Activated CD8-positive, alpha-beta memory T cell treated with anti-CD3 and anti-CD28 coated beads for 36 hours (primary cell): Measurements from ENCODE around the gene HEATR5A. TPM values are rescaled to one million over a fixed set of nuclear protein-coding genes. Genes with fewer than 3 reads are reported as not detected.
"Not testable (repeated sequence)": the region's sequence is repeated elsewhere in the genome, so short reads cannot be mapped to it uniquely, and the experiment has no call there.

Source experiments
- CTCF ChIA-PET: fragments of 350-600 bp; sonication (Branson Sonifier 250); formaldehyde crosslinking; loops from one replicate; lab custom pipeline; 2021; ENCODE audit warnings: antibody characterized with exemption; lab: Charles Lee
- POLR2A ChIA-PET: fragments of 350-600 bp; sonication (Branson Sonifier 250); formaldehyde crosslinking; loops from one replicate; lab custom pipeline; 2021; ENCODE audit warnings: antibody characterized with exemption; lab: Charles Lee
- total RNA-seq, 2 experiments: library from RNA; stranded (reverse); gene quantifications; one replicate each; pipeline ENCODE4 v1.2.3, GENCODE V29; 2021

The HEATR5A gene
- total RNA-seq, 2 experiments from 2014 or later, result 17.1 to 18.2 TPM

DNA sequence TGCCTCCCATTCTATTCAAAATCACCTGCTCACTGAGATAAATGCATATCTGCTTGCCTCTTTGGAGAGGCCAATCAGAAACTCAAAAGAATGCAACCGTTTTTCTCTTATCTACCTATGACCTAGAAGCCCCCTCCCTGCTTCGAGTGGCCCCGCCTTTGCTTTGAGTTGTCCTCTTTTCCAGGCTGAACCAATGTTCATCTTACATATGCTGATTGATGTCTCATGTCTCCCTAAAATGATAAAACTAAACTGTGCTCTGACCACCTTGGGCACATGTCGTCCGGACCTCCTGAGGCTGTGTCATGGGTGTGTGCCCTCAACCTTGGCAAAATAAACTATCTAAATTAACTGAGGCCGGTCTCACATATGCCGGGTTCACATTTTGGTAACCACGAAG, 148.7 kb downstream of the HEATR5A start:
- POLR2A ChIA-PET, result no interaction called here
- CTCF ChIA-PET, result no interaction called here

DNA sequence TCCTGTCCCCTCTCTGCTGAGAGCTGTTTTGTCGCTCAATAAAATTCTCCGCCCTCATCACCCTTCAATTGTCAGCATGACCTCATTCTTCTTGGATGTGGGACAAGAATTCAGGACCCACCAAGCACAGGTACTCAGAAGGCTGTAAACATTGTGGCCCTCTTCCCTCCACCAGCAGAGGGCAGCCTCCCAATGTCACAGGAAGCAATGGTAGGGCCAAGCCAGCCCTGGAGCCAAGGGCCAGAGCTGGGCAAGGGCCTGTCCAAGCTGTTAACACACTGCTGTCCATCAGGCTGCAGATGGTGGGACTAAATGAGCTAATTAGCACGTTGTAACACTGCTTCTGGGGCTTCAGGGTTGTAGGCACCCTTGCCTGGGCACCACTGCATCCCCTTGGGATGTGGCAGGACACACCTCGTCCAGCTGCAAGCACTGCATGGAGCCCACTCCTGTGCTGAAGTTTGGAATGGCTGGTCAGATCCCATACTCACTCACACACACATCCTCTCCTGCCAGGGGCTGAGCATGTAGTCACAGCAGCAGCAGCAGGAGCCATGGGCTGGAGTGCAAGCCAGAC, 150.1 kb downstream of the HEATR5A start:
- ChIA-PET CTCF (no interaction called here), POLR2A (no interaction called here)

DNA sequence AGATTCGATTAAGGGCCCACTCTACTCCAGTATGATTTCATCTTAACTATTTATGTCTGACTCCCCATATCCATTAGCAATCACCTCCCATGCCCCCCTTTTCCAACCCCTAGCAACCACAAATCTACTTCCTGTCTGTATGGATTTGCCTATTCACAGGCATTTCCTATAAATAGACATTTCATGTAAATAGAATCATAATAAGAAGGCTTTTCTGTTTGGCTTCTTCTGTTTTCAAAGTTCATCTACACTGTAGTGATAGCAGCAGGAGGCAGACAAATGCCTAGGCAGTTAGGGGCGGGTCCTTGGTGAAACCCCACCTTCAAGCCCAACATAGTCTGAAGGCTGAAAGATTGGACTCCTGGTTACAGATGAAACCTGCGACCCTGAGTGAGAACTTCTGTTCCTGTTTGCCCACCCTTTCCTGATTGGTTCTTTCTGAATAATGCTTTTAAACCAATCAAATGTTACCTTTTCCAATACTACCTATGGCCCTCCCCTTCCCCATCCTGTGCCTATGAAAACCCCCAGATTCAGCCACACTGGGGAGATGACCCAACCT, 150.6 kb downstream of the HEATR5A start:
- ChIA-PET CTCF (no interaction called here), POLR2A (no interaction called here)

DNA sequence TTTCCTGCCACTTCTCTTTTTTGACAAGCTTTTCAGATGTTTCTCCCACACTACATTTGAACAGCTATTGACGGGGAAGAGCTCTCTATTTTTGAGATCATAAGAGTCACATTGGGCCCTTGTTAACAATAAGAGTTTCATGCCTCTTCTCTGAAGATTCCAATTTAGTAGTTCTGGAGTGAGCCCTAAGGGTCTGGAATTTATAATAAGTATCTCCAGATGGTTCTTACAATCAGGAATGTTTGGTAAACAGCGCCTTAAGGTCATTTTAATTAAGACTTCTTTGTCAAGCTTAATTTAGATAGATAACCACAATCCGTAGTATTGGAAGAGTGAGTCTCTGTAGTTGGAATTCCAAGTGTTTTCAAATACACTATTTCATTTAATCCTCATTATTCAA, 152.1 kb downstream of the HEATR5A start:
- POLR2A ChIA-PET, result no interaction called here
- CTCF ChIA-PET, result interaction anchor here (0.6 kb wide), 1 partner anchor 33 kb away, joined by 5 read pairs; no protein-coding TSS in a partner anchor

GRCh38 chr14:31266437-31267331, 153.7 kb downstream of the HEATR5A start:
- ChIA-PET POLR2A (no interaction called here), CTCF (no interaction called here)

DNA sequence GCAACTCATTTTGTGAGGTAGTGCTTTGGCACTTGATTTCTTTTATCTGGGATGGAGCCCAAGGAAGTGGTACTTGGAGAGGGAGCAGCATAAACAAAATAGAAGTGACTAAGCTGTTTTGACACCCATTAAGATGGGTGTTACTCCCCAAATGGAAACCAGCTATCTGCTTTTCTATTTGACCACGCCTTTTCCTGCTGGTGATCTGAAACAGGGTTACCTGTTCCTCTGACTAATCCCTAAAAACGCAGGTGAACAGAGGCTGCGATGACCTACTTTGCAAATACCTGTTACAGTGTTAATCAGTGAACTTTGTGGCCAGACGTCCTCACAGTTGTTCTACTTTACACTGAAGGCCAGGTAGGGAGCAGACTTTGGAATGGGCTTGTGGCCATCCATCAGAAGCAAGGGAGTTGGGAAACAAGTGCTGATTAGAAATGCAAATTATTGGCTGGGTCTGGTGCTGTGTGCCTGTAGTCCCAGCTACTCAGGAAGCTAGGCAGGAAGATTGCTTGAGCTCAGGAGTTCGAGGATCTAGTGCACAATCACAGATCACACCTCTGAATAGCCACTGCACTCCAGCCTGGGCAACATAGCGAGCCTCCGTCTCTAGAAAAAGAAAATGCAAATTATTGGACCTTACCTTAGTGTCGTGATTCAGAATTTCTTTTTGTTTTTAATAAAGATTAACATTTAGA, 154.5 kb downstream of the HEATR5A start:
- ChIA-PET CTCF (no interaction called here), POLR2A (no interaction called here)

DNA sequence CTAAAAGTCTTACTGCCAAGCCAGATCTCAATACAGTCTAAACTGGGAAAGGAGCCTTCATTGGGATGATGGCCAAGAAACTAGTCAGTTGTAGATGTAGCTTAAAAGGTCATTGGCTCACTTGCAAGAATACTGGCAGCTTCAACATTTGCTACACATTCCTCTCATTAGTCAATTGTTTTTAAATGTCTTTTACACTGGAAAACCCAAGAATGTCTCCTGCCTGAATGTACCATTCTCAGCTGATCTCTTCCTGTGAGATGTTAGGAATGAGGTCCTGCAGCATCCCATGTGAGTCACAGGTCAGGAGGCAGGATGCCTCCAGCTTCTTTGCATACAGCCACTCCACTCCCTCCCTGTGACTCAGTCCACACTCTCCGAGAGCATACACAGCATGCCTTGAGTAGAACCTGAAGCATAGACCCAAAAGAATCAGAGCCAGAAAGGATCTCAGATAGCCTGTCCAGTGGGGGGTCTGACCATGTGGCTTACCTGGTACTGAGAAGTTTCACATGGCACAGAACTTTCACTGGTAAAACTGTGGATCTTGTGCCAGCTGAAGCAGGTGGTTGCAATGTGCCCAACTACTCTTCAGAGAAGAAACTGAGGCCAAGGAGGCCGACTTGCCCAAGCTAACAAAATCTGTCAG, 156.7 kb downstream of the HEATR5A start:
- CTCF ChIA-PET, result no interaction called here
- POLR2A ChIA-PET, result no interaction called here

DNA sequence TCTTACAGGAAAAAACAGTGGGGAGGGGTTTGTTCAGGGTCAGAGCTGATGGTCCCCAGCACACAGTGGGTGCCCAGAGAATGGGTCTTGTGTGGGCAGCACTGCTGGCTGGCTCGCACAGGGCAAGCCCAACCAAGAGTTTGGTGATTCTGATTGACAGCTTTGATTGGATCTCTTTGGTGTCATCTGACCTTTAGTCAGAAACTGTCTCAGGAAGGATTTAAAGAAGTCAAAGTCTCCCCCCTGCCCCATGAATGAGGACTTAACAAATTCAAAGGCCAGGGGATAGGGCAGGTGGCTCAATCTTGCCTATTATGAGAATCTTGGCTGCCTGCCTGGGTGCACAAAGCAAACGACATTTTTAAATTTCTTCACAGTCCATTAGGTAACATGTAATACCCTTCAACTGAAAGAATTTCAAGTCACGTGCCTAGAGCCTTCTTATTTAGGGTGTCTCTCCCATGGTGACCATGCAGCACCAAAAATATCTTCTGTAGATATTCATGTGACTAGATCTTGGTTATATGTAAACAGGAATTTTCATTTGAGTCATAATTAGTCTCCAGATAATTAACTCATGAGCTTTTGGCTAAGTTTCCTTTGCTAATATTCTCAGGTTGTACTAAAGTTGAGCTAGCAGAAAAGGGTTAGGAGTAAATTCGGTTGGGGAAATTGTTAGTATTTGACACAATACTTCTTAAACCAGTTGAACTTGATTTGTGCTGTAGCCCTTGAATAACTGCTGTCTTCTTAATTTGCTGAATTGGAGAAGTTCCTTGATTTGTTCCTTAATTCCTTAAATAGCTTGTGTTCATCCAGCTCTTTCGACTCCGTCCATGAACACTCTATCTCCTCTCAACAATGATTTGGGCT, 158.3 kb downstream of the HEATR5A start:
- POLR2A ChIA-PET, result no interaction called here
- CTCF ChIA-PET, result no interaction called here

DNA sequence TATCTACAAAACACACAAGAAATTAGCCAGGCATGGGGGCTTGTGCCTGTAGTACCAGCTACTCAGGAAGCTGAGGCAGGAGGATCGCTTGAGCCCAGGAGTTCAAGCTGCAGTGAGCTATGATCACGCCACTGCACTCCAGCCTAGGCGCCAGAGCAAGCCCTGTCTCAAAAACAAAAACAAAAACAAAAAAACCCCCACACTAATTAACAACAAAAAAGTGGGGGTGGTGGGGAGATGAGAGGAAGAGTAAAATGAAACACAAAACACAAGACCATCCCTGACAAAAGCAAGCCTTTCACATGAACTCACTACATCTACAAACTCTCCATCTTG, 158.9 kb downstream of the HEATR5A start:
- ChIA-PET CTCF (no interaction called here), POLR2A (no interaction called here)

DNA sequence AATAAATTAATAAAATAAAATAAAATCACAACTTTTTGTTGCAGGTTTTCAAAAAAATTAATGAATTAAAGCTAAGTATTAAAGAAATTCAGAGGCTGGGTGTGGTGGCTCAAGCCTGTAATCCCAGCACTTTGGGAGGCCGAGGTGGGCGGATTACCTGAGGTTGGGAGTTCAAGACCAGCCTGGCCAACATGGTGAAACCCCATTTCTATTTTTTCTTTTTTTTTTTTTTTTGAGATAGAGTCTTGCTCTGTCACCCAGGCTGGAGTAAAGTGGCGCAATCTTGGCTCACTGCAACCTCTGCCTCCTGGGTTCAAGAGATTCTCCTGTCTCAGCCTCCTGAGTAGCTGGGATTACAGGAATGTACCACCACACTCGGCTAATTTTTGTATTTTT, 161.3 kb downstream of the HEATR5A start:
- CTCF ChIA-PET, result interaction anchor here (0.7 kb wide), 1 partner anchor 340 kb away, joined by 4 read pairs; no protein-coding TSS in a partner anchor

GRCh38 chr14:31258427-31259039, 161.8 kb downstream of the HEATR5A start:
- CTCF ChIA-PET, result no interaction called here
- POLR2A ChIA-PET, result no interaction called here

More for the DNA sequence above, 161.3 kb downstream of the HEATR5A start:
- POLR2A ChIA-PET, result not testable (repeated sequence)

GRCh38 chr14:31257554-31258426, 162.6 kb downstream of the HEATR5A start:
- POLR2A ChIA-PET, CTCF ChIA-PET: not testable (repeated sequence)

DNA sequence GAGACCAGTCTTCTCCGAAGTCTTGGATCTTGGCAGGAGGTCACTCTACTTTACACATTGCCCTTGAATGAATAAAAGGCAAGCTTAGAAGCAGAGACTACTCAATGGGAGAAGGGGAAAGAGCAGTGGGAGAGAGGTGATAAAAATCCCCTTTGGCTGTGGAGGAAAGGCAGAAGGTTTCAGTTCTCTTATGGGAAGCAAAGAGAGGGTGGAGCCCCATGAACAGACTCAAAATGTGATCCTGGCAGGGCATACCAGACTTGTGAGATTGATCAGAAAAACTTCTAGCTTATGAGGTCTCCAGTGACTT, 163.2 kb downstream of the HEATR5A start:
- ChIA-PET CTCF (no interaction called here), POLR2A (no interaction called here)

DNA sequence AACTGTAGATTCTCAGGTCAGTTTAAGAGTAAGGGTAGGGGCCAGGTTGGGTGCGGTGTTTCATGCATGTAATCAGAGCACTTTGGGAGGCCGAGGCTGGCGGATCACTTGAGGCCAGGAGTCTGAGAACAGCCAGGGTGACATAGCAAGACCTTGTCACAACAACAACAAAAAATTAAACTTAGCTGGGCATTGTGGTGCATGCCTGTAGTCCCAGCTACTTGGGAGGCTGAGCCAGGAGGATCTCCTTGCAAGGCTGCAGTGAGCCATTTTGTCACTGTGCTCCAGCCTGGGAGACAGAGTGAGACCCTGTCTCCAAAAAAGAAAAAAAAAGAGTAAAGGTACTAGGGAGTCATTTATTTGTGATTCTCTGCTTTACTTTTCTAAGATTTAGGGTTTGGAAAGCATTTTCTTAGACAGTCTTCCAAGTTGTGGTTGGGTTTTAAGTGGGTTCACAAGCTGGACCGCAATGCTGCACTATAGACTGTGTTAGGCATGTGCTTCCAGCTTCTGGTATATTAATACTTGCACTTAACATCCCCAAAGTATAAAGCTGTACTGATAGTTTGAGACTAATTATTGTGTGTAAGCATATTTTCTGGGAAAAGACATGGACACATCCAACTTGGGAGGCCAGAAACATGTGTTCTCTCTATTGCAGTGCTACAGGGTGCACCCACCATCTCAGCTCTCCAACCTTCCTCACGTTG, 163.7 kb downstream of the HEATR5A start:
- ChIA-PET POLR2A (no interaction called here), CTCF (no interaction called here)

DNA sequence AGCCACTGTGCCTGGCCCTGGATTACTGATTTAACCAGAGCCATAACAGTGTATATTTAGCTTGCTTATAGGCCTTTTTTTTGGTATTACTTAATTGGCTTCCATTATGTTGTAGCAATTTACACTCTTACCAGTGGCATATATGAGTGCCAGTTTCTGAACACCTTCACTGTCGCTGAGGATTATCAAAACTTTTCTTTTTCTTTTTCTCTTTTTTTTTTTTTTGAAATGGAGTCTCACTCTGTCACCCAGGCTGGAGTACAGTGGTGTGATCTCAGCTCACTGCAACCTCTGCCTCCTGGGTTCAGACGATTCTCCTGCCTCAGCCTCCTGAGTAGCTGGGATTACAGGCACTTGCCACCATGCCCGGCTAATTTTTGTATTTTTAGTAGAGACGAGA, 164.4 kb downstream of the HEATR5A start:
- POLR2A ChIA-PET, result interaction anchor here (0.6 kb wide), 1 partner anchor 24 kb away, joined by 6 read pairs; no protein-coding TSS in a partner anchor
- CTCF ChIA-PET, result not testable (repeated sequence)

GRCh38 chr14:31255286-31255685, 165.1 kb downstream of the HEATR5A start:
- ChIA-PET CTCF (no interaction called here), POLR2A (interaction anchor here (0.6 kb wide), 1 partner anchor 25 kb away, joined by 6 read pairs; no protein-coding TSS in a partner anchor)
